Middle frontal gyrus (tissue), 1 donor: ENCODE measurements around the gene ACVR1B.

ENCODE experiments used
- DNase-seq: peaks from one replicate; pipeline ENCODE4 v3.0.0-alpha.2; 2015; ENCODE audit warnings: low spot score; ENCODE audit errors: extremely low spot score

Gene ACVR1B

GRCh38 chr12:52020539-52021336 lies 69.2 kb downstream of the ACVR1B start:
- DNase-seq = no peak

GRCh38 chr12:52022841-52023181 lies 71.3 kb downstream of the ACVR1B start:
- no peak for DNase-seq

GRCh38 chr12:52023182-52023975 lies 71.9 kb downstream of the ACVR1B start:
- DNase-seq = no peak

GRCh38 chr12:52023976-52024688 lies 72.6 kb downstream of the ACVR1B start:
- no peak for DNase-seq

- no peak for DNase-seq
These were observed 73.3 kb downstream of the ACVR1B start for GRCh38 chr12:52024845-52025230.

- no peak for DNase-seq
These were observed 74.8 kb downstream of the ACVR1B start for GRCh38 chr12:52026263-52026662.

GRCh38 chr12:52027085-52027843 lies 75.8 kb downstream of the ACVR1B start:
- DNase-seq = no peak

GRCh38 chr12:52029685-52030084 lies 78.2 kb downstream of the ACVR1B start:
- no peak for DNase-seq

GRCh38 chr12:52032446-52032803 lies 80.9 kb downstream of the ACVR1B start:
- DNase-seq = peak; percentile 65

- peak; percentile 93 for DNase-seq
These were observed 81.4 kb downstream of the ACVR1B start for GRCh38 chr12:52032804-52033445.

GRCh38 chr12:52033446-52034140 lies 82.1 kb downstream of the ACVR1B start:
- DNase-seq = no peak

GRCh38 chr12:52035190-52035589 lies 83.7 kb downstream of the ACVR1B start:
- no peak for DNase-seq

GRCh38 chr12:52035926-52036325 lies 84.4 kb downstream of the ACVR1B start:
- no peak for DNase-seq

GRCh38 chr12:52036587-52037171 lies 85.2 kb downstream of the ACVR1B start:
- DNase-seq = peak; percentile 74

GRCh38 chr12:52037248-52037861 lies 85.9 kb downstream of the ACVR1B start:
- DNase-seq = no peak

- no peak for DNase-seq
These were observed 86.9 kb downstream of the ACVR1B start for GRCh38 chr12:52038447-52038846.

- no peak for DNase-seq
These were observed 89.5 kb downstream of the ACVR1B start for GRCh38 chr12:52041035-52041434.

GRCh38 chr12:52041695-52042123 lies 90.2 kb downstream of the ACVR1B start:
- no peak for DNase-seq

- no peak for DNase-seq
These were observed 91.3 kb downstream of the ACVR1B start for GRCh38 chr12:52042706-52043385.
